C1 segment of cervical spinal cord (tissue), 14 donors: ENCODE results near the gene AKNAD1.
"Not testable (repeated sequence)": the region's sequence is repeated elsewhere in the genome, so short reads cannot be mapped to it uniquely, and the experiment has no call there.

Experiments
- DNase-seq, 14 donors: peaks; one replicate each; lab custom pipeline; 2025; lab: John Stamatoyannopoulos, UW

Gene AKNAD1

DNA sequence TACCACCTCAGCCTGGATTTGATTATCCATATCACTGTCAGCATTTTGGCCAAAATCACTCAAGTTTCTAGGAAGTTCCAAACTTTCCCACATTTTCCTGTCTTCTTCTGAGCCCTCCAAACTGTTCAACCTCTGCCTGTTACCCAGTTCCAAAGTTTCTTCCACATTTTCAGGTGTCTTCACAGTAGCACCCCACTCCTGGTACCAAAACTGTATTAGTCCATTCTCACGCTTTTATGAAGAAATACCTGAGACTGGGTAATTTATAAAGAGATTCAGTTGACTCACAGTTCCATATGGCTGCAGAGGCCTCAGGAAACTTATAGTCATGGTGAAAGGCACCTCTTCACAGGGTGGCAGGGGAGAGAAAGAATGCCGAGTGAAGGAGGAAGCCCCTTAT lies 71.0 kb downstream of the AKNAD1 start:
- no peak for DNase-seq

DNA sequence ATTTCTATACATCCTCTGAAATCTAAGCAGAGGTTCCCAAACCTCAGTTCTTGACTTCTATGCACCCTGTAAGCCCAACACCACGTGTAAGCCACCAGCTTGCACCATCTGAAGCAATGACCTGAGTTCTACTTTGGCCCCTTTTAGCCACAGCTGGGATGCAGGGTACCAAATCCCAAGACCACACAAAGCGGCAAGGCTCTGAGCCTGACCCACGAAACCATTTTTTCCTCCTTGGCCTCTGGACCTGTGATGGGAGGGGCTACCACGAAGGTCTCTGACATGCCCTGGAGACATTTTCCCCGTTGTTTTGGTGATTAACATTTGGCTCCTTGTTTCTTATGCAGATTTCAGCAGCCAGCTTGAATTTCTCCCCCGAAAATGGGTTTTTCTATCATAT lies 71.6 kb downstream of the AKNAD1 start:
- DNase-seq: no peak

DNA sequence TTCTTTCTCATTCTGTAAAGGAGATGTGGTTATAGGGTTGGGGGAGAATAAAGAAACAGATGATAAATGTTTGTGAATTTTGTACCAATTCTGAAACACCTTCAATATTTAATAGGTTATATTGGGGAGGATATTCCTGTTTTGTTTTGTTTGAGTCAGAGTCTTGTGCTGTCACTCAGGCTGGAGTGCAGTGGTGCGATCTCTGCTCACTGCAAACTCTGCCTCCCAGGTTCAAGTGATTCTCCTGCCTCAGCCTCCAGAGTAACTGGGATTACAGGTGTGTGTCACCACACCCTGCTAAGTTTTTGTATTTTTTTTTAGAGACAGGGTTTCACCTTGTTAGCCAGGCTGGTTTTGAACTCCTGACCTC lies 75.3 kb downstream of the AKNAD1 start:
- not testable (repeated sequence) for DNase-seq

DNA sequence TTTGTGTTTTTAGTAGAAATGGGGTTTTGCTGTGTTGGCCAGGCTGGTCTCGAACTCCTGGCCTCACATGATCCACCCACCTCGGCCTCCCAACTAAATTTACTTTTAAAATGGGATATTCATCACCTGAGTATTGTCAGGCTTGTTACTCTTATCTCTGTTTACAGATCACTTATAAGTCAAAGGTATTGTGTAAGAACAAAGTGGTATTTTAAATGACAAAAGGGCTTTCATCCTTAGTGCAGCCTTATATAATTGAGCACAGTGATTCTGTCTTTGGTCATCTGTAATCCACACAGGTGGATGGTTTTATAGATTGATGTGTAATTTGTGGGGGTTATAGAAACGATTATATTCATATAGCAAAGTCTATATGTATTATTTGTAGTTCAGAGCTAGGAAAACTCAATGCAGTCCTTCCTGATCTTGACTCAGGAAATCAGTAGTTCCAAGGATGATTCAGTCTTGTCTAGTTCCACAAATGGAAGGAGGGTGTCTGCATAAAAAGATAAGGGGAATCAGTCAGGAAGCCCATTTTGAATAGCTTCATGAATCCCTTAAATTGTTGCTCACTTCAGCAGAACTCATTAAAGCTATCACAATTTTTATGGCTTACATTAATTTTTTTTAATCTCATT lies 75.8 kb downstream of the AKNAD1 start:
- DNase-seq: no peak

DNA sequence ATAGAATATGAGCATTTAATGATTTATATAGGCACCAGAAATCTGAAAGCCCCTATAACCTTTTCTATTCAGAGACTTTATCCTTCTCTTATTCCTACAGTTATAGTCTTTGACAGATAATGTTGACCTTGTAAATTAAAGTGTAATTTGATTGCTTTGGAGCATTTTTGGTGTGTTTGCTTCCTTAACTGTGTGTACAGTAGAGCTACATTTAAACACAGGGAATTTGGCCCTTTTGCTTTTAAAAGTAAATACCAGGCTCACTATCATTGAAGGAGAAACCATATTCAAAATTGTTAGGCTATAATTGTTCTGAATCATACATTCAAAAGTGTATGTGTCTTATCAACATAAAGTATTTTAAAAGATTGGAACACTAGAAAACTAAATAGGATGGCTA lies 77.4 kb downstream of the AKNAD1 start:
- no peak for DNase-seq

DNA sequence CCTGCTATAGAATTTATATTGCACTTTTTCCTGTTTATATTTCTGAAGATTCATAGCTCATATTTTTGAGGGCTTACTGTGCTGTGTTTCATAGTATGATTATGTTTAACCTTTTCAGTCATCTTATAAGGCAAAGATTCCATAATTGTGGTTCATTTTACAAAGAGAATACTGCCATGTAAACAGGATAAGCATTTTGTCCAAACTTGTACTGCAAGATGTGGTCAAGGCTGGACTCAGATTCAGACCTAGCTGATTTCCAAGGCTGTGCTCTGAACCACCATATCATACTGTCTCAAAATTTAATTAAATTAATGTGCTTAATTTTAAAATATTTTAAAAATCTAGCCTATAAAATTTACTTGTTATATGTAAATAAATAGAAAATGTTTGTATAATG lies 79.1 kb downstream of the AKNAD1 start:
- DNase-seq: no peak

DNA sequence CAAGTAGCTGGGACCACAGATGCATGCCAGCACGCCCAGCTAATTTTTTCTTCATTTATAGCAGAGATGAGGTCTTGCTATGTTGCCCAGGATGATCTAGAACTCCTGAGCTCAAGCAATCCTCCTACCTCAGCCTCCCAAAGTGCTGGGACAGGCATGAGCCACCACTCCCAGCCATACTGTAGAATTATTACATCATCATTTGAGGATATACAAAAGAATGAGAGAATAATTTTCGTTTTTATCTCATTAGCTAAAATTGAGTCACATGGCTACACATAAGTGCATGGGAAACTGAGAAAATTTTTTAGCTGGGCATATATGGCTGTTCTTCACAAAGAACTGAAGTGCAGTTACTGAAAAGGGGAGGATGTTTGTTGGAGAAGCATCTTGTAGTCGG lies 89.2 kb downstream of the AKNAD1 start:
- no peak for DNase-seq

DNA sequence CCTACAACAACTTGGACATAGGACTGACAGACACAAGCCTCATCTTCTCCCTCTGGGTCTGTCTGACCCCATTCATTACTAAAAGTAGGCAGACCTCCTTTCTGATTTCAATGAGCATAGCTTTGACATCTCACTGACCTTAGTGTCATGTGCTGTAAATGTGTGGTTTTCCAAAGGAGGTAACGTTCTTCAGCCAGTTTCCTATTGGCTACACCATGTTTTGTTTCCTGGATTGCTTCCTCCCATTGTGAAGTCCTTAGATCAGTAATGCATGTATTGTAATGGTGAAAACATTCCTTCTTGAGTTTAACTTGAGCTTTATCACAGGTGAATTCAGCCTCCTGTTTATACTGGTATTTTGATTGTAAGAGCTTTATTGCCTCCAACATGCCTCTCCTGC lies 89.8 kb downstream of the AKNAD1 start:
- no peak for DNase-seq
